GM18519 (cell line): Measurements from ENCODE around the gene EIF5B.
"Not testable (repeated sequence)": the region's sequence is repeated elsewhere in the genome, so short reads cannot be mapped to it uniquely, and the experiment has no call there.

ENCODE experiments used
- ATAC-seq: cut with Tn5 transposase; IDR thresholded peaks from one replicate; pipeline ENCODE4 v1.9.1; 2021; ENCODE audit warnings: mild to moderate bottlenecking, moderate library complexity; ENCODE audit not compliant: unreplicated experiment, low FRiP score

The EIF5B gene

DNA sequence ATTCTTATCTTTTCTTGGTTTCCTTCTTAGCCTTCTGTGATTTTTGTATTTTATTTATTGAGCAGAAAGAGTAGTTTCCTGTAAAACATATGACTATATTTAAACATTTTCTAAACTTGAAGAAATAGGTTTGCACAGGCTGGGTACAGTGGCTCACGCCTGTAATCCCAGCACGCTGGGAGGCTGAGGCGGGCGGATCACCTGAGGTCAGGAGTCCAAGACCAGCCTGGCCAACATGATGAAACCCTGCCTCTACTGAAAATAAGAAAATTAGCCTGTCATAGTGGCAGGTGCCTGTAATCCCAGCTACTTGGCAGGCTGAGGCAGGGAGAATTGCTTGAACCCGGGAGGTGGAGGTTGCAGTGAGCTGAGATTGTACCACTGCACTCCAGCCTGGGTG lies 31.7 kb downstream of the EIF5B start:
- not testable (repeated sequence) for ATAC-seq

DNA sequence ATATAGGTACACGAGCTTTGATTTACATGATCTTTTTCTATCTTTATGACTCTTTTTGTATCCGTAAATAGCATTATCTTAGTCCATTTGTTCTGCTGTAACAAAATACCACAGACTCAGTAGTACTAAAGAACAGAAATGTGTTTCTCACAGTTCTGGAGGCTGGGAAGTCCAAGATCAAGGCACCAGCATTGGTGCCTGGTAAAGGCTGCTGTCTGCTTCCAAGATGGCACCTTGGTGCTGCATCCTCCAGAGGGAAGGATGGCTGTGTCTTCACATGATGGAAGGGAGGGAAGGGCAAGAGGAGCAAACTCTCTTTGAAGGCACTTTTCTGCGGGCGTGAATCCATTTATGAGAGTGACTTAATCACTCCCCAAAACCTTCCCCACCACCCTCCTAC lies 36.0 kb downstream of the EIF5B start:
- ATAC-seq, result no peak

DNA sequence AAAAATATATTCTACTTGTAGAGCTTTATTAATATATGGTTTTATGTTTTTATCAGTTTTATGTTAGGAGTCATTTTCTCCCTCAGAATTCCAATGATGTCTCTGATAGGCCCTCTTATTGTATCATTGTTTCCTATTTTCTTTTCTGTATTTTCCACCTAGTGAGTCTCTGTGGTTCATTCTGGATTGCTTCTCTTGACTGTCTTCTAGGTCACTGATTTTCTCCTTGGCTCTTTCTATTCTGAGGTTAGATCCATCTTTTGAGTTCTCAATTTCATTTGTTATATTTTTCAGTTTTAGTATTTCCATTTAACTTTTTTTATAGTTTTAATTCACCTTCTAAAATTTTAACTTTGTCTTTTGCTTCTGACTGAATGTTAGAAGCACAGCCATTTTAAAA lies 37.6 kb downstream of the EIF5B start:
- no peak for ATAC-seq

GRCh38 chr2:99376254-99376864 lies 39.2 kb downstream of the EIF5B start:
- no peak for ATAC-seq

DNA sequence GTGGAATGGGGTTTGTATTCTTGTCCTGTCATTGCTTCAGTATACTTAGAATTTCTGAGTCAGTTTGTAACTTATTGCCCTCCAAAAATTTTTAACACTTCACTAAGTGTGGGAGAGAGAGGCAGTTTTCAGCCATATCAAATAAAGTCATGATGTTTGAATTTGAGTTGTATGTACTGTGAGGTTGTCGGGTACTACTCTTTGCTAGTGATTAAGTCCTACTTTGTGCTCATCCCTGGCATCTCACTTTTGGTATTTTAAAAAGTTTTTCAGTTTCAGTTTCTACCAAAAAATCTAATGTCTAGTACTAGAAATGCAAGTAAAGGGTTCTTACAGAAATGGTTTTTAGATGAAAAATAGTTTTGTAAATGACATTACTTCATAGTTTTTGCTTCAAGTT lies 40.7 kb downstream of the EIF5B start:
- ATAC-seq, result no peak

DNA sequence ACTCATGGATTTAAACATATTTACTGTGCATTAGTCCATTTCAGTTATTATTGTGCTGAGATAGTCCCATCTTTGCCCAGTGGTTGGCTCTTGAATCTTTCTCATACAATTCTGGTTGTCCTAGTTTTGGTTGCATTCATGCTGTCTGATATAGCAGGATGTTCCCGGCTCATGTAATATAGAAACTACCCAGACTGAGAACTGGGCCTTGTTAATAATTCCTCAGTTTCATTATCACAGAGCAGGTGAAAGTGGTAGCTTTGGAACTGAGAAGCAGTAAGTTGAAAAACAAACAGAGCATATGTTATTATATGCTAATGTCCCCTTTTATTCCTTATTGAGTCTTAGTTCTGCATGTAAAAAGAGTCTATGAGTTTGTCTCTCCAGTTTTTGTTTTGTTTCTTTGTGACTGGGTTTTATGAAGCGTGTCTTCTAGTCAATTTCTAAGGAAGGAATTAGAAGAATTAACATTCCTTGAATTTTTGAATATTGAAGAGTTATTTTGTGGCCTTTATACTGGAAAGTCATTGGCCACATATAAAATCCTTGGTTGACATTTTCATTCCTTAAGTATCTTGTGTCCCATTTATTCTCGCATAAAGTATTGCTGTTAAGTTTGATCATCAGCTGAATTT lies 43.3 kb downstream of the EIF5B start:
- ATAC-seq, result no peak

DNA sequence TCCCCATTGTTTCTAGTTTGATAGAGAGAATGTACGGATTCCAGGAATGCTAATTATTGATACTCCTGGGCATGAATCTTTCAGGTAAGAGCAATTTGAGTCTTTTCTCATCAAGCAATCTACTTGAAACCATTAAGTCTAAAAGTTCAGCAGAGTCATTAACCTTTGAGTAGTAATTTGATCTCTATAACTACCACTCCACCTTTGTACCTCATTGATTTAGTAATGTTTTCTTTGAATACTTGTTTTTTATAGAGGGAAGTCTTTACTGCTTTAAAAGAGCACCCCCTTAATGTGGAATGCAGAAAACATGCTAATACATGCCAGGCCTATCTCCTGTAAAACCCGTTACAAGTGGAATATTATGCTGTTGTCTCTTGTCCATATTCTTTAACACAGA lies 45.0 kb downstream of the EIF5B start:
- no peak for ATAC-seq

DNA sequence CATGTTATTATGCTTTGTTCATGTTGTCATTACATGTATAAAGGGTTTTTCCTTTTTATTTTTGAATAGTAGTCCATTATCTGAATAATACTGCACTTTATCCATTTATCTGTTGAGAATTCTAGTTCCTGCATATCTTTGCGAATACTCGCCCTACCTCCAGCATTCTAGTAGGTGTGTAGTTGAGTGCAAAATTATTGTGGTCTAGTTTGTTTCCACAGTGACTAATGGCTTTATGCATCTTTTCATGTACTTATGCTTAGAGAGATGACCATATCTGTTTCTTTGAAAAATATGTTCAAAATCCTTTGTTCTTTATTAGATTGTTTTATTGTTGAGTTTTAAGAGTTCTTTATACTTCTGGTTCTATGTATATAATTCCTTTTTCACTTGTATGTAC lies 48.8 kb downstream of the EIF5B start:
- no peak for ATAC-seq

DNA sequence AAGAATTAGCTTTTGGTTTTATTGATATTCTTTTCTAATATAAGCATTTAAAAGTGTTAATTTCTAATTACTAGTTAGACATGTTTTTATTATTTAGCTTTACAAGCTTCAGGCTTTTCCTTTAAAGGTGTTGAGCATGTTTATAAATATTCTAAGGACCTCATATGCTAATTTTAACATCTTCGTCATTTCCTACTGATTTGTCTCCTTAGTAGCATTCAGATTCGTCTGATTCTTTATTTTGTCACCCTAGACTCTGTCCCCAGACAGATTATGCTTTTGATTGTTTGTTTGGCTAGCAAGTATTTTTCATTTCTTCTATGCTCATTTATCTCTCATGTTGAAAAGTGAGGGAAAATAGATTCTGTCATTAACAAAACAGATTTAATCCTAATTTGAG lies 51.7 kb downstream of the EIF5B start:
- no peak for ATAC-seq

GRCh38 chr2:99389371-99389770 lies 52.2 kb downstream of the EIF5B start:
- no peak for ATAC-seq

DNA sequence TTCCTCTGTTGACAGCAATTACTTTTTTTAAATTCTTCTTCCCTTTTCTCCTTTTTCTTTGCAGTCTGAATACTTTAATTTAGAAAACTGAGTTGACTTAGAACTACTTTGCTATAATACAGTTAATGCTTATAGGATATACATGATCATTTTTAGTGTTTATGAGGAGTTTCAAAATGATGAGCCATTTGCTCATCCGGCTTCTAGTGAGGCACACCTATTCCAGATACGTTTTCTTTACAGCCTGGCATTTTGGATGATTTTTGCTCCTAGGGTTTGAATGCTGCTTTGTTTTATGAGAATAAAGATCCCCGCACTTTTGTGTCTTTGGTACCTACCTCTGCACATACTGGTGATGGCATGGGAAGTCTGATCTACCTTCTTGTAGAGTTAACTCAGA lies 52.8 kb downstream of the EIF5B start:
- ATAC-seq, result no peak

DNA sequence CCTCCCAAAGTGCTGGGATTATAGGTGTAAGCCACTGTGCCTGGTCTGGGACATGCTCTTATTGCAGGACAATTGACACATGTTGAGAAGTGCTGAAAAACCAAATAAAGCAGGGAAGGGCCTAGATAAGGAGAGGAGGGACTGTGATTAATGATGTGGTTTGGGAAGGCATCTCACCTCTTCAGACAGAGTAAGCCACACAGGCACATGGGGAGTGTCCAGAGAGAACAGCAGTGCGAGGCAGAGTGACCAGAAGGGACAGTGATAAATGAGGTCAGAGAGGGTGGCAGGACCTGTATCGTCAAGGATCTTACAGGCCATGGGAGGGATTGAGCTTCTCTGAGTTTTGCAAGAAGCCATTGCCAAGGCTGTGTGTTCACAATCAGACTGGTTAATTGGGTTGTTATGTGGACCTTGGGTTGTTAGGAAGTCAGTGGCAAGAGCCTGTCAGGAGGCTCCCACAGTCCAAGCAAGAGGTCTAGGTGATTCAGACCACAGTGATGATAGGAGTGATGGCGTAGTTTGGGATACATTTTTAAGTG lies 58.5 kb downstream of the EIF5B start:
- ATAC-seq, result no peak

GRCh38 chr2:99397266-99397920 lies 60.2 kb downstream of the EIF5B start:
- ATAC-seq, result no peak

DNA sequence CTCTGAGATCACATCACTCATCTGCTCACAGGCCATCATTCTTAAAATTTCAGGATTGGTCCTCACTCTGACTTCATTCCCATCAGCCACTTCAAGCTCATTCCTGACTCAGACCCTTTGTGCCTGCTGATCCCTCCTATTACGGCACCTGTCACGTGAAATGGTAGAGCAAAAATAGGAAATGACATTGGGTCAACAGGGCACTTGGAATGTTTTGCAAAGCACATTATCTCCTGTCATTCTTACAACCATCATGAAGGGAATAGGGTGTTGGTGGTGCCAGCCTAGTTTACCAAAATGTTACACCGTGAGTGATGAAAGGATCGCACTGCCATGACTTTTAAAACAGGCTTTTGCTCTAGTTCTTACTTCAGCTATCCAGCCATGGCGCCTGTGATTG lies 61.1 kb downstream of the EIF5B start:
- ATAC-seq, result no peak

DNA sequence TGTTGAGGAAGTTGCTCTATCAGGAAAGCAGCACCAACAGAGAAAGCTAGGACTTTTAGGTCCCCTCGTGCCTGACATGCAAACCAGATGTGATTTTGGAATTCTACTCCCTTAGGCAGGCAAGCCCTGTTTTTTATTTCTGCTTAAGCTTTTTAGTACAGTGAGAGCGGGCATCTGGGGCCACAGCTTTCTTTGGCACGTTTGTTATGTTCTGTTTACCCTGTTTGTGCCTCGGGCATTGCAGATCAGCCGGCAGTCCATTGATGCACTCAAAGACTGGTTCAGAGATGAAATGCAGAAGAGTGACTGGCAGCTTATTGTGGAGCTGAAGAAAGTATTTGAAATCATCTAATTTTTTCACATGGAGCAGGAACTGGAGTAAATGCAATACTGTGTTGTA lies 61.9 kb downstream of the EIF5B start:
- ATAC-seq, result no peak

- ATAC-seq, result no peak
Observed at GRCh38 chr2:99399795-99400194, 62.6 kb downstream of the EIF5B start.

- ATAC-seq, result no peak
Observed at GRCh38 chr2:99401841-99402240, 64.7 kb downstream of the EIF5B start.

- ATAC-seq, result no peak
Observed at GRCh38 chr2:99403084-99403483, 65.9 kb downstream of the EIF5B start.

DNA sequence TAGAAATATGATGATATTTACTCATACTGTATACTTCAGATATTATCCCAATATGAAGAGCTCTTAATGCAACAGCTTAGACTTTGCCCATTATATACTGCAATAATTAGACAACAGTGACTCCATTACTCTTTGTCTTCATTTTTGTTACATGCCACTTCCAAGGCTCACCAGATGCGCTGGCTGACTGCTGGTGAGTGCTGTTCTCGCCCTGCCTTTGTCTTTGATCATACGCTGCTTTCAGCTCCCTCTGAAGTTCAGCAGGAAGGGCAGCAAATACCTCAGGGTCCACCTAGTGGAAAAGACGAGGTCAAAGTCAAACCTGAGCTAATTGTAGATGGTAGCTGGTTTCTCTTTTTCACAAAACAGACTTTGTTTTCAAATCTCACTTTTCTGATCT lies 66.3 kb downstream of the EIF5B start:
- no peak for ATAC-seq

GRCh38 chr2:99404039-99404796 lies 67.0 kb downstream of the EIF5B start:
- ATAC-seq, result no peak
